ENCODE results near the gene ZMYND8.
"Not testable (repeated sequence)": the region's sequence is repeated elsewhere in the genome, so short reads cannot be mapped to it uniquely, and the experiment has no call there.

Gene ZMYND8

GRCh38 chr20:47309806-47310426, 46.6 kb downstream of the ZMYND8 start:
- no peak for DNase-seq

DNA sequence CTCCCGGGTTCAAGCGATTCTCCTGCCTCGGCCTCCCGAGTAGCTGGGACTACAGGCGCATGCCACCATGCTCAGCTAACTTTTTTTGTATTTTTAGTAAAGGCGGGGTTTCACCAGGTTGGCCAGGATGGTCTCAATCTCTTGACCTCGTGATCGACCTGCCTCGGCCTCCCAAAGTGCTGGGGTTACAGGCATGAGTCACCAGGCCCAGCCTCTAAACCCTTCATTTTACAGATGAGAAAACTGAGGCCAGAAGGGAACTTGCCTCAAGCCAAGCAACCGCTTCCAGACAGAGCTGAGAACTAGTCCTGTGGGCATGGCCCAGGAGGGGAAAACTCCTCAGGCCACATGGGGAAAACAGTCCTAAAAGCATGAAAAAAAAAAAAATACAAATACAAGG, 47.1 kb downstream of the ZMYND8 start:
- no peak for DNase-seq

DNA sequence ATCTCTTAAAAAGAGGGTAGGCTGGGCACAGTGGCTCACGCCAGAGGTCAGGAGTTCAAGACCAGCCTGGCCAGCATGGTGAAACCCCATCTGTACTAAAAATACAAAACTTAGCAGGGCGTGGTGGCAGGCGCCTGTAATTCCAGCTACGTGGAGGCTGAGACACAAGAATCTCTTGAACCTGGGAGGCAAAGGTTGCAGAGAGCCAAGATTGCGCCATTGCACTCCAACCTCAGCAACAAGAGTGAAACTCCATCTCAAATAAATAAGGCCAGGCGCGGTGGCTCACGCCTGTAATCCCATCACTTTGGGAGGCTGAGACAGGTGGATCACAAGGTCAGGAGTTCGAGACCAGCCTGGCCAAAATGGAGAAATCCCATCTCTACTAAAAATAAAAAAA, 48.9 kb downstream of the ZMYND8 start:
- not testable (repeated sequence) for DNase-seq

- DNase-seq, result no peak
These were observed 49.6 kb downstream of the ZMYND8 start for GRCh38 chr20:47306755-47307370.

GRCh38 chr20:47306095-47306494, 50.4 kb downstream of the ZMYND8 start:
- no peak for DNase-seq

GRCh38 chr20:47305667-47306066, 50.8 kb downstream of the ZMYND8 start:
- DNase-seq, result peak in 1 of 5 donors; percentile 25

DNA sequence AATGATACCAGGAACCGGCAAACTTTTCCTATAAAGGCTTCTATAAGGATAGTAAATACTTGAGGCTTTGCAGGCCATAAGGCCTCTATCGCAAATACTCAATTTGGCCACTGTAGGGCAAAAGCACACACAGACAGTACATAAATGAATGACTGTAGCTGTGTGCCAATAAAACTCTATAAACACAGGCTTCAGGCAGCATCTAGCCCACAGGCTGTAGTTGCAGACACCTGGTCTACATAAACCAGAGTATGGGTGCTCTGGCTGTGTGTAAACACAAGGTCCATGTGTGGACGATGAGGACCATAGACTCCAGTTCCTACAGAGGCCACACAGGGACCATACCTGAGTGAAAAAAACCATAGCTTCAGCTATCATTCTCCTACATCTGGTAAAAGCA, 52.2 kb downstream of the ZMYND8 start:
- DNase-seq, result no peak

GRCh38 chr20:47303736-47304135, 52.8 kb downstream of the ZMYND8 start:
- DNase-seq, result no peak

DNA sequence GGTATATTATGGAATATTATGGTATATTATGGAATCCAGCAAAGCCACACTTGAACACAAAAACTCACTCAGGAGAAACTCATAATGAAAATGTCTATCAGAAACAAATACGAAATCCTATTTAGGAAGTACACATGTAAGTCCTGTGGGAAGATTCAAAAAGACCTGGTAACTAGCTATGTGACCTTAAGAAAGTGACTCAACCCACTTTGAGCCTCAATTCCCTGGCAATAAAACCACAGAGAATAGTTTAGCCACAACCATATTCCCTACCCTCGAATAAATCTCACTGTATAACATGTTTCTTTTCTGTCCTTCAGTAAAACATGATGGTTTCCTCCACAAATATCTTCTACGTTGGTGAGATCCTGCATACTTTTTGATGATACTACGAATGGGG, 56.4 kb downstream of the ZMYND8 start:
- DNase-seq, result no peak

DNA sequence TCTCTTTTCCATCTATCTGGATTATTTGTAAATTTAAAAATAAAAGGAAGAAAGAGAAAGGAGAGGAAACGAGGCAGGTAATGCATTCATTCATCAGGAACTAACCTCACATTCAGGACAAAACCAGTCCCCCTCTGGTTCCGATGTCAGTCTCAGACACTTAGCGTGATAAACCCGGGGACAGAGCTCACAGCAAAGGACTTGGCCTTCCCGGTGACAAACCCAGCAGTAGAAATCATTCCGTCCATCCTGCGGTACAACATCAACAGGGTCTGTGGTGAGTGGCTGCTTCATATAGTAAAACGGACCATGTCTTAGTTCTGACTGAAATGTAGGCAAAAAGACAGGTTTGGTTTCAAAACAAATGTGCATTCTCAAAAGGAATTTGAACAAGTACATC, 57.9 kb downstream of the ZMYND8 start:
- DNase-seq, result no peak

DNA sequence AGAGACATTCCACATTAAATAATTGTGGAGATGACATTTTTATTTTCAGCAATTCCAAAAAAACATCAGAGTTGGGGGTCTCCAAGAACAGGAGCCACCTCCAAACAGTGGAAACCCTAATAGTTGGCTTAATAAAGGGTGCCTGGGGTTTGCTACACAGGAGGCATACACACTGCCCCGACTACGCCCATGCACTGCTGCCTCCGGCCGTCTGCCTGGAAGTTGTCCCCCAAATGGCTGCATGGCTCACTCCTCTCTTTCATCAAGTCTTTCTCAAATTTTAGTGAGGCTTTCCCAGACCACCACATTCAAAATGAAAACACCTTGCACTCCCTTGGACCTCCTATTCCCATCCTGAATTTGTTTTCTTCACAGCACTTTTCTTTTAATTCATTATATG, 58.8 kb downstream of the ZMYND8 start:
- DNase-seq, result no peak

DNA sequence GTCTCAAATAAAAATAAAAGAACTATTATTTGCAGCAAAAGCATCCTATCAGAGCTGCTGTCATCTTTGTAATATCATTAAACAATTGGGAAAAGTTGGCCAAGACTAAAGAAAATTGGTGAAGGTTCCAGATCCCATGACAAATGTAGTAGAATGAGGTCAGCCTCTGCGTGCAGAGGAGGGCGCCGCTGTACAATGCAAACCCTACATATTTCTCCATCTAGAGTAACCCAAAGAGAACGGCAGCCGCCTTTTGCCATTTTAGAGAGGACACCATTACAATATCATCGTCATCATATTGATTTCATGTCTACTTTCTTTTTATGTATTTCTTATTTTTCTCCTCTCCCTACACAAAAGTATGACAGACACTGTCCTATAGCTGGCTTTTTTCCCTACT, 59.5 kb downstream of the ZMYND8 start:
- DNase-seq, result no peak

DNA sequence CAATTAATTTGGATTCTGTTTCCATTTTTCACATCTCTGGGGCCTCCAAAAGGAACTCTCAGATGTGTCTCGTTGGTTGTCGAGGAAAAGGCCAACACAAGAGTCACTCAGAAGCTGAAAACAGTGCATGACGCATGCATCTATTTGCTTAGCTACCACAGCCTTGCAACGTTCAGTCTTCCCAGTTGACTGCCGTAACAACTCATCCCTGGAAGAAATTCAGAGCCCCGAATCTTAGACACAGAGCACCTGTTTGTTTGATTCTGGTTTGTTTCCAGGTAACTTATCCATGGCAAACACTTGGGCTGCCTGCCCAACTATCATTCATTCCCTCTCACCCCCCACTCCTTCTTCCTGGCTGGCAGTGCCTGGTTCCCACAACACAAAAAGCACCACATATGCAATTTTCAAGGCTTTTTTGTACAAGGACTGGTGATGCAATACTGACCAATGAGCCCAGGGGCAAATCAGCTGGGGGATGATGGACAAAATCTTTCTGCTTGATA, 60.5 kb downstream of the ZMYND8 start:
- no peak for DNase-seq

DNA sequence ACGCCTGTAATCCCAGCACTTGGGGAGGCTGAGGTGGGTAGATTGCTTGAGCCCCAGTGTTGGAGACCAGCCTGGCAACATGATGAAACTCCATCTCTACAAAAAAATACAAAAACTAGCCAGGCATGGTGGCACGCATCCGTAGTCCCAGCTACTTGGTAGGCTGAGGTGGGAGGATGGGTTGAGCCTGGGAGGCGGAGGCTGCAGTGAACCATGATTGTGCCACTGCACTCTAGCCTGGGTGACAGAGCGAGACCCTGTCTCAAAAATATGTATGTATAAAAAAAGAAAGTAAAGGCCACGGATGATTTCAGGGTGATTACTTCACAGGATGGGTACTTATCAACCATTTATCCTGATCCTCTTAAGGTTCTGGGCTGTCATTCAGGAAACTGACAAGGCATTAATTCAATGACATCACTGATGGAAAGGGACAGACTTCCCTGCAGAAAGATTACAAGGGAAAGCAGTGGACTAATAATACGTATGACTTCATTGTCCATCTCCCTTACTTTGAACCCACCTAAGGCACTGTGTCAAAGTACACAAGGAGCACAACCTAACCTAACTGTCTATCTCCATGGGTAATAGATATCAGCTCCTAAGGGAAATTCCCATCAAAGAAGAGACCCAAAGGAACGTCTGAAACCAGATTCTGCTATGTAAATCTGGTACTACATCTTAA, 61.2 kb downstream of the ZMYND8 start:
- DNase-seq, result no peak

DNA sequence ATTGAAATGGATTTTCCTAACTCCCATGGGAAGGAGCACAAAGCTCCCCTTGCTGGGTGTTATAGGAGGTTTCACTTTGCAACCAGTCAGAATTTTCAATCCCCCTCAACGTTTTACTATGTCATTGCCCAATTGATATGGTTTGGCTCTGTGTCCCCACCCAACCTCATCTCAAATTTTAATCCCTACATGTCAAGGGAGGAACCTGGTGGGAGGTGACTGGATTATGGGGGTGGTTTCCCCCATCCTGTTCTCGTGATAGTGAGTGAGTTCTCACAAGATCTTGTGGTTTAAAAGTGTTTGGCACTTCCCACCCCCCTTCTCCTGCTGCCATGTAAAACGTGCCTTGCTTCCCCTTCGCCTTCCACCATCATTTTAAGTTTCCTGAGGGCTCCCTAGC, 62.9 kb downstream of the ZMYND8 start:
- DNase-seq, result no peak

DNA sequence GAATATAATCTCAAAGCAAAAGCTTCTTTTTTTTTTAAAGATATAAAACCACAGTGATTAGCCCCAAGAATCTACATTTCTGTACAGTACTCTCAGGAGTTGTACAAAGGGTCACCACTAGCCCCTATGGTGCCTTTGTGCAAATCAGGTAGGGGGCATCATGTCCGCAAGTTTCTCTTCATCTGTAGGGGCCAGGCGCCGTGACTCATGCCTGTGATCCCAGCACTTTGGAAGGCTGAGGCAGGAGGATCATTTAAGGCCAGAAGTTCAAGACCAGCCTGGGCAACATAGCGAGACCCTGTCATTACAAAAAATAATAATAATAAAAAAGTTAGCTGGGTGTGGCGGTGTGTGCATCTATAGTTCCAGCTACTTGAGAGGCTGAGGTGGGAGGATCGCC, 63.9 kb downstream of the ZMYND8 start:
- no peak for DNase-seq

- DNase-seq, result no peak
These were observed 65.7 kb downstream of the ZMYND8 start for GRCh38 chr20:47290666-47291430.

GRCh38 chr20:47290008-47290407, 66.5 kb downstream of the ZMYND8 start:
- DNase-seq, result no peak

- no peak for DNase-seq
These were observed 67.4 kb downstream of the ZMYND8 start for GRCh38 chr20:47289096-47289495.

- not testable (repeated sequence) for DNase-seq
These were observed 68.0 kb downstream of the ZMYND8 start for GRCh38 chr20:47288530-47288929.

DNA sequence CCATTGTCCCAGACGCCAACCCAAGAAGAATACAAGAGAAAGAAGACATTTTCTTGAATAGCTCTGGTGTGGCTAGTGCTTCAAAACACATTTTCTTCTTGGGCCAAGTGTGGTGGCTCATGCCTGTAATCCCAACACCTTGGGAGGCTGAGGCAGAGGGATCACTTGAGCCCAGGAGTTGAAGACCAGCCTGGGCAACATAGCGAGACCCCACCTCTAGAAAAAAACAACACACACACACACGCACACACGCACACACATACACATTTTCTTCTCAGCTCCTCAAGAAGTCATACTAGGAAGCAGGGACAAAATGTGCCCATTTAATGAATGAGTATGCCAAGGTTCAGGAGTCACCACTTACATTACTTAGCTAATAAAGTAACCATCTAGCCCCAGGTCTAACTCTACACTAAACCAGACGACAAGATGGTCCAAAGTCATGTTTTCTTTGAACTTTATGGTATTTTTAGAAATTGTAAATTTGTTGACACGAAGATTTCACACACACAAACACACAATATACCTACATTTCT, 68.8 kb downstream of the ZMYND8 start:
- no peak for DNase-seq

DNA sequence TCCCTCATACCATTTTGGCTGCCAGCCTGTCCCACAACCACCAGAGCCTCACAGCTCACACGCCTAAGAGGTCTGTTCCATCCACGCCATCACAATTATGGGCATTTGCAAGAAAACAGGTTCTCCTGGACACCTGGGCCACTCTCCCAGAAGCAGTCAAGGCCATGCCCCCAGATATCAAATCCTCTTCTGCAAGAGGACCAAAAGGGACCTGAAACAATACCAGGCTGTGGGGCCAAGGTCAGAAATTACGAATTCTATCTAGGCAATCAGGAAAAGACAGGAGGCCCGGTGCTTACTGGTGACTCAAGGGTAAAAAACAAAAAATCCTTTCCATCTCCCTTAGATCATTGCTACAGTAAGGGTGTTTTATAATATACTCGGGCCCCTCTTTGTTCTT, 69.8 kb downstream of the ZMYND8 start:
- DNase-seq, result no peak

GRCh38 chr20:47285189-47285588, 71.3 kb downstream of the ZMYND8 start:
- DNase-seq, result no peak
